Measurements from ENCODE around the gene CCDC148. TPM values are rescaled to one million over a fixed set of nuclear protein-coding genes. Genes with fewer than 3 reads are reported as not detected.
A peak's percentile ranks its signal among the peaks of the same experiment; 100 is the strongest.

The CCDC148 gene
- total RNA-seq, 1 donor from 2014 or later, result 9.3 TPM

DNA sequence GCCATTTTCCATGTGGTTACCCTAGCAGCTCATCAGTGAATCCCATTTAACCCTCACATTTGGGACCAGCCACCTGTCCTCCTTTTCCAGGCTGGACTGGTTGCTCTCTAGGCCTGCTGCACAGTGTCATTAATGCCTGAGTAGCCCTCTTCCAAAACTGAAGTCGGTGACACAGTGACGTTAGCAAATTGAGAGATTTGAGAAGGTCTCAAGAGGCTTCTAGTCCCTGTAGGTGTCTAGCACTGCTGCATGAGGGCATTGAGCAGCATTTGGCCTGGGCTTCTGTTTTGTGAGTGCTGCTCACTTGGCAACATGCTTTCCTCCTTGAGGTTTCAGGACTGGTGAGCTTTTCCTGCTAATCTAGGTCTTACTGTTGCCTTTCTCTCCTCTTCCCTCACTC is 36.9 kb upstream of the CCDC148 start:
- Histone ChIP-seq H3K4me3 (no peak overlapping the region), H3K36me3 (no peaks in the 10 kb centered on the region), H3K4me1 (peaks cover 55% of the 10 kb centered on the region), H3K9me3 (ENCODE audit: low read depth) (no peaks in the 10 kb centered on the region), H2AFZ (replicated peaks) (no peak overlapping the region), H3K27ac (peak overlapping the region; percentile 25), H3K79me2 (ENCODE audit: low read depth) (peaks cover 100% of the 10 kb centered on the region), H3F3A (ENCODE audit: low read depth) (peaks cover 28% of the 10 kb centered on the region), H3K9ac (no peak overlapping the region), H3K27me3 (no peaks in the 10 kb centered on the region), H3K4me2 (peak overlapping the region; percentile 34), H4K20me1 (ENCODE audit: low read depth) (peaks cover 71% of the 10 kb centered on the region)
- Mint-ChIP-seq H3K27ac (no peak overlapping the region), H3K4me3 (no peak overlapping the region), H3K9me3 (no peaks in the 10 kb centered on the region), H3K36me3 (no peaks in the 10 kb centered on the region), H3K27me3 (ENCODE audit: insufficient read depth, low read depth) (no peaks in the 10 kb centered on the region), H3K4me1 (peaks cover 34% of the 10 kb centered on the region)
- peak; percentile 12 for DNase-seq (ENCODE audit: low spot score)
- TF ChIP-seq EZH2 (IDR thresholded peaks at IDR 0.05), result no peak
- no peak for TF ChIP-seq EZH2phosphoT487 (IDR thresholded peaks at IDR 0.05)
- TF ChIP-seq, protein P1, sequence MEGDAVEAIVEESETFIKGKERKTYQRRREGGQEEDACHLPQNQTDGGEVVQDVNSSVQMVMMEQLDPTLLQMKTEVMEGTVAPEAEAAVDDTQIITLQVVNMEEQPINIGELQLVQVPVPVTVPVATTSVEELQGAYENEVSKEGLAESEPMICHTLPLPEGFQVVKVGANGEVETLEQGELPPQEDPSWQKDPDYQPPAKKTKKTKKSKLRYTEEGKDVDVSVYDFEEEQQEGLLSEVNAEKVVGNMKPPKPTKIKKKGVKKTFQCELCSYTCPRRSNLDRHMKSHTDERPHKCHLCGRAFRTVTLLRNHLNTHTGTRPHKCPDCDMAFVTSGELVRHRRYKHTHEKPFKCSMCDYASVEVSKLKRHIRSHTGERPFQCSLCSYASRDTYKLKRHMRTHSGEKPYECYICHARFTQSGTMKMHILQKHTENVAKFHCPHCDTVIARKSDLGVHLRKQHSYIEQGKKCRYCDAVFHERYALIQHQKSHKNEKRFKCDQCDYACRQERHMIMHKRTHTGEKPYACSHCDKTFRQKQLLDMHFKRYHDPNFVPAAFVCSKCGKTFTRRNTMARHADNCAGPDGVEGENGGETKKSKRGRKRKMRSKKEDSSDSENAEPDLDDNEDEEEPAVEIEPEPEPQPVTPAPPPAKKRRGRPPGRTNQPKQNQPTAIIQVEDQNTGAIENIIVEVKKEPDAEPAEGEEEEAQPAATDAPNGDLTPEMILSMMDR (IDR thresholded peaks at IDR 0.05), result no peak

DNA sequence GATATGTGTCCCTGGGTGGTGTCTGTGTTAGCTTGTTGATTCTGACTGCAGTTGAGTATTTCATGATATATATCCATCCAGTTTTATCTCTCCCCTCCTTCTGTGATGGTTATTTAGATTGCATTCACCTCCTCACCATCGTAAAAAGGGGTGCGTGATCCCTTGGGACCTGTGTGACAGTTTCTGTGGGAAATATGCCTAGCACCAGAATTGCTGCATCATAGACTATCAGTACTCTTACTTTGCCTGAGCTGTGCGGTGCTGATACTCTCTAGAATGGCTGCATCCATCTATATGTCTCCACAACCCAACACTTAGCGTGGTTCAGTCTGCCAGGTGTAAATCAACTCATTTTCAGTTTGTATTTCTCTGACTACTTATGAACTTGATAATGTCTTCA is 34.5 kb upstream of the CCDC148 start:
- peaks cover 100% of the 10 kb centered on the region for H3K79me2 ChIP-seq (ENCODE audit: low read depth)
- H3K4me1 Mint-ChIP-seq, result peaks cover 41% of the 10 kb centered on the region
- no peaks in the 10 kb centered on the region for H3K9me3 Mint-ChIP-seq

GRCh38 chr2:158489366-158490112 is 33.0 kb upstream of the CCDC148 start:
- H3K4me3 ChIP-seq, result peak overlapping the region; percentile 20
- H3K9ac ChIP-seq, result no peak overlapping the region
- H3K27ac ChIP-seq, result peak overlapping the region; percentile 60
- H3K36me3 ChIP-seq, result no peaks in the 10 kb centered on the region
- peak overlapping the region; percentile 65 for H3K4me2 ChIP-seq
- peaks cover 100% of the 10 kb centered on the region for H3K79me2 ChIP-seq (ENCODE audit: low read depth)
- Mint-ChIP-seq H3K36me3 (no peaks in the 10 kb centered on the region), H3K27ac (no peak overlapping the region), H3K27me3 (ENCODE audit: insufficient read depth, low read depth) (no peaks in the 10 kb centered on the region), H3K4me1 (peaks cover 41% of the 10 kb centered on the region), H3K9me3 (no peaks in the 10 kb centered on the region), H3K4me3 (no peak overlapping the region)
- peaks cover 60% of the 10 kb centered on the region for H3K4me1 ChIP-seq
- no peaks in the 10 kb centered on the region for H3K27me3 ChIP-seq
- peak; percentile 34 for DNase-seq (ENCODE audit: low spot score)
- H3K9me3 ChIP-seq (ENCODE audit: low read depth), result no peaks in the 10 kb centered on the region
- H4K20me1 ChIP-seq (ENCODE audit: low read depth), result peaks cover 78% of the 10 kb centered on the region
- no peak overlapping the region for H2AFZ ChIP-seq (replicated peaks)
- H3F3A ChIP-seq (ENCODE audit: low read depth), result peaks cover 30% of the 10 kb centered on the region
- TF ChIP-seq EZH2phosphoT487 (IDR thresholded peaks at IDR 0.05) (no peak), EZH2 (IDR thresholded peaks at IDR 0.05) (no peak)
- TF ChIP-seq, protein P1 (IDR thresholded peaks at IDR 0.05), result no peak

More for the DNA sequence above, 34.5 kb upstream of the CCDC148 start:
- Histone ChIP-seq H3K4me2 (peak overlapping the region; percentile 65), H4K20me1 (ENCODE audit: low read depth) (peaks cover 76% of the 10 kb centered on the region), H3K27me3 (no peaks in the 10 kb centered on the region), H3F3A (ENCODE audit: low read depth) (peaks cover 30% of the 10 kb centered on the region), H3K4me1 (peaks cover 61% of the 10 kb centered on the region), H3K4me3 (no peak overlapping the region), H3K36me3 (no peaks in the 10 kb centered on the region), H3K9me3 (ENCODE audit: low read depth) (no peaks in the 10 kb centered on the region), H3K9ac (no peak overlapping the region), H3K27ac (no peak overlapping the region), H2AFZ (replicated peaks) (no peak overlapping the region)
- DNase-seq (ENCODE audit: low spot score), result no peak
- no peak overlapping the region for H3K27ac Mint-ChIP-seq
- no peak for TF ChIP-seq EZH2phosphoT487 (IDR thresholded peaks at IDR 0.05)
- TF ChIP-seq, protein P1 (IDR thresholded peaks at IDR 0.05), result no peak
- no peak for TF ChIP-seq EZH2 (IDR thresholded peaks at IDR 0.05)
- H3K4me3 Mint-ChIP-seq, result no peak overlapping the region
- H3K36me3 Mint-ChIP-seq, result no peaks in the 10 kb centered on the region
- H3K27me3 Mint-ChIP-seq (ENCODE audit: insufficient read depth, low read depth), result no peaks in the 10 kb centered on the region

Data from neural progenitor cell (in vitro differentiated cells).